UCSD-AML1 (cell line): Measurements from ENCODE around the gene KRTAP10-11.

Experiments used
- DNase-seq: peaks from one replicate; lab custom pipeline; 2025; ENCODE audit not compliant: unreplicated experiment; lab: John Stamatoyannopoulos, UW

The KRTAP10-11 gene

GRCh38 chr21:44692798-44693512, 46.7 kb downstream of the KRTAP10-11 start:
- DNase-seq: no peak

GRCh38 chr21:44694776-44695175, 48.6 kb downstream of the KRTAP10-11 start:
- no peak for DNase-seq

- no peak for DNase-seq
These were observed 49.0 kb downstream of the KRTAP10-11 start for GRCh38 chr21:44695184-44695583.

GRCh38 chr21:44695641-44696040, 49.4 kb downstream of the KRTAP10-11 start:
- DNase-seq: no peak

- no peak for DNase-seq
These were observed 50.4 kb downstream of the KRTAP10-11 start for GRCh38 chr21:44696572-44696971.
